Body of pancreas (tissue), 4 donors: ENCODE data around the gene CHST3. TPM values are rescaled to one million over a fixed set of nuclear protein-coding genes. Genes with fewer than 3 reads are reported as not detected.

Experiments
- ATAC-seq: fragments of 150-250 bp; one replicate; pipeline ENCODE4 v1.9.1; 2016
- DNase-seq, 4 donors: peaks; one replicate each; pipeline ENCODE4 v3.0.0-alpha.2; 2019
- H3K27ac ChIP-seq, 4 donors: fragments of 200-600 bp; sonication (generic); 1 replicate in 3 of 4; 2 replicates in 1 of 4; pipeline versions ENCODE4 v1.5.1 to v1.6.1; 2016 to 2019; ENCODE audit warnings: mild to moderate bottlenecking in 1 of 4, mixed read lengths in 1 of 4, moderate library complexity in 1 of 4
- H3K27me3 ChIP-seq, 2 donors: fragments of 200-600 bp; sonication (generic); one replicate each; pipeline ENCODE4 v1.6.0; 2016; ENCODE audit warnings: mild to moderate bottlenecking in 1 of 2
- H3K36me3 ChIP-seq, 2 donors: fragments of 200-600 bp; sonication (generic); replicated peaks in 1 of 2; 2 replicates each; pipeline ENCODE4 v1.5.1; 2016; ENCODE audit warnings: low read depth in 2 of 2; ENCODE audit not compliant: insufficient read depth in 1 of 2
- H3K4me1 ChIP-seq: fragments of 200-600 bp; sonication (generic); one replicate; pipeline ENCODE4 v1.6.0; 2016
- H3K4me3 ChIP-seq, 2 donors: fragments of 200-600 bp; sonication (generic); 1 replicate in 1 of 2; 2 replicates in 1 of 2; pipeline ENCODE4 v1.5.1; 2016 to 2019
- H3K9me3 ChIP-seq, 3 donors: fragments of 200-600 bp; sonication (generic); 1 replicate in 2 of 3; 2 replicates in 1 of 3; pipeline ENCODE4 v1.5.1; 2016
- CTCF ChIP-seq, 7 experiments: fragments of 450-650 bp in 4 of 7; fragments of 200-600 bp in 3 of 7; sonication (generic) in 3 of 7; IDR thresholded peaks; one replicate each; pipeline ENCODE4 v1.5.1; 2016 to 2019; ENCODE audit warnings: antibody characterized with exemption in 7 of 7
- POLR2A ChIP-seq, 3 donors: fragments of 450-650 bp; IDR thresholded peaks; one replicate each; pipeline ENCODE4 v1.6.1; 2016; ENCODE audit warnings: antibody characterized with exemption in 3 of 3, mild to moderate bottlenecking in 2 of 3
- WGBS, 2 donors: methylation state at CpG; one replicate each; pipeline ENCODE4 v1.1.5; 2017; 5-methylcytosine and 5-hydroxymethylcytosine counted together
- intact Hi-C: fragments of 100-400 bp; cut with DNase I; formaldehyde crosslinking; loops from one replicate; pipeline ENCODE4 v1.15.1; 2023
- total RNA-seq, 2 donors: library from RNA; depleted of rRNA; stranded (reverse); fragments of >200 nt; gene quantifications; one replicate each; pipeline ENCODE4 v1.1.0, GENCODE V29; 2016

Gene CHST3
- total RNA-seq, 2 donors from 2014 or later = 8.6 to 19.4 TPM

GRCh38 chr10:72011468-72011867, 47.3 kb downstream of the CHST3 start:
- Histone ChIP-seq H3K36me3 (no peaks in the 10 kb centered on the region), H3K4me3 (no peak overlapping the region), H3K9me3 (no peaks in the 10 kb centered on the region), H3K27ac (no peak overlapping the region), H3K27me3 (no peaks in the 10 kb centered on the region), H3K4me1 (peaks cover 7% of the 10 kb centered on the region)
- TF ChIP-seq POLR2A (IDR thresholded peaks at IDR 0.05) (no peak), CTCF (IDR thresholded peaks at IDR 0.05) (no peak)
- 80 to 81% methylated on average over 6 to 8 of the region's 8 CpGs for WGBS, 2 donors
- ATAC-seq = no peak
- intact Hi-C loops = no loop called here
- DNase-seq = no peak

DNA sequence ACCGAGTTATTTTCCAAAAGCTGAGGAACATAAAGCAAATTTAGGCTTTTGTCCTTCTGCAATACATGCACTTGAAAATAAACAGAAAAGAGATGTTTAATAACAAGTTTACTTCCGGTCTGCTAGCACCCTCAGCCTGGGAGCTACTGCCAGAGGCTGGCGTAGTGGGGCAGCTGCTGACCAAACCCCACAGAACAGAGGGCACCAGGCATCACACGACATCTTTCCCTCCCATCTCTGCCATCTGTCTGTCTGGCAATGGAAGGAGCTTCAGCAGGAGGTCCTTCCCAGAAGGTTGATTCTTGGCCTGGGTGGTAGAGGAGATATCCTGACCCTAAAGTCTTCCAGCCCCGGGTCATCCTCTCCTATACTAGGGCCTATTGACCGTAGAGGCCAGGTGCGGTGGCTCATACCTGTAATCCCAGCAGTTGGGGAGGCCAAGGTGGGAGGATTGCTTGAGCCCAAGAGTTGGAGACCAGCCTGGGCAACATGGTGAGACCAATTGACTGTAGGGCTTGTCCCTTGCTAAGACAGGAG, 47.8 kb downstream of the CHST3 start:
- 86 to 88% methylated on average over 7 of the region's 7 CpGs for WGBS, 2 donors
- no peak for ATAC-seq
- H3K27ac ChIP-seq = no peak overlapping the region
- H3K4me1 ChIP-seq = peaks cover 13% of the 10 kb centered on the region
- no peaks in the 10 kb centered on the region for H3K9me3 ChIP-seq
- no peak overlapping the region for H3K4me3 ChIP-seq
- no peaks in the 10 kb centered on the region for H3K27me3 ChIP-seq
- DNase-seq = no peak
- intact Hi-C loops = no loop called here
- no peaks in the 10 kb centered on the region for H3K36me3 ChIP-seq
- TF ChIP-seq POLR2A (IDR thresholded peaks at IDR 0.05) (no peak), CTCF (IDR thresholded peaks at IDR 0.05) (no peak)

- ATAC-seq = no peak
- intact Hi-C loops = no loop called here
- Histone ChIP-seq H3K36me3 (no peaks in the 10 kb centered on the region), H3K4me1 (peaks cover 18% of the 10 kb centered on the region), H3K9me3 (no peaks in the 10 kb centered on the region), H3K27ac (no peak overlapping the region), H3K4me3 (no peak overlapping the region), H3K27me3 (no peaks in the 10 kb centered on the region)
- no peak for TF ChIP-seq CTCF (IDR thresholded peaks at IDR 0.05)
- no peak for TF ChIP-seq POLR2A (IDR thresholded peaks at IDR 0.05)
- 71 to 86% methylated on average over 6 to 7 of the region's 7 CpGs for WGBS, 2 donors
- no peak for DNase-seq
Measured at GRCh38 chr10:72012796-72013195, 48.6 kb downstream of the CHST3 start.

DNA sequence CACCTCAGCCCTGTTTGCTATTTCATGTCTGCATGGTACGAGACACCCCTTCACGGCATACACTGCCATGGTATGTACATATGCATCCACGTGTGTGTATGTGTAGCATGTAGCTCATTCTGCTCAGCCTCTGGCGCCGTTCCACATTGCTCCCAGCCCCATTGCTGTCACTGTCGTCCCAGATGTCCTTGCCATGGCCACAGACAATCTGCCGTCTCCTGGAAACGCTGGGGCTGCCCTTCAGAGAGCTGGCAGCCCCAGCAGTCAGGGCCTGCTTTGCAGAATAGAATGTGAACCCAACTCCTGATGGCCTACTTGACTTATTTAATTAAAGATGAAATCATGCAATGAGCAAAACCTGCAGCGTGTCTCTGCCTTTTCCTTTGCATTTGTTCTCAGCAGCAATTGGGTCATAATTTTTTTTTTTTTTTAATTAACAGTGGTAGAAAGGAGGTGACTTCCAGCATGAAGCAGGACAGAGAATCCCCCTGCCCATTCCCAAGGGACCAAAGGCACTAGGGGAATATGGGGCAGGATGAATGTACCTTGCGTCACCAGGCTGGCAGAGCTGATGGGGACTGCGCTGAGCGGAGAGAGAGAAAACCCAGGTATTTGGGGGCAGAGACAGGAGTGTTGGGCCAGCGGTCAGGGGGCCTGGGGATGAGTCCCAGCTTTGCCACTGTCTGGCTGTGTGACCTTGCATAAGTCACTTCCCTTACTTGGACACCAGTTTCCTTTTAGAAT, 49.2 kb downstream of the CHST3 start:
- Histone ChIP-seq H3K4me3 (no peak overlapping the region), H3K4me1 (peaks cover 18% of the 10 kb centered on the region), H3K27me3 (no peaks in the 10 kb centered on the region), H3K27ac (no peak overlapping the region), H3K36me3 (no peaks in the 10 kb centered on the region), H3K9me3 (no peaks in the 10 kb centered on the region)
- TF ChIP-seq CTCF (IDR thresholded peaks at IDR 0.05) = no peak
- no peak for TF ChIP-seq POLR2A (IDR thresholded peaks at IDR 0.05)
- intact Hi-C loops = no loop called here
- no peak for ATAC-seq
- peak in 3 of 4 donors; percentile 56 to 65 (median 65) for DNase-seq
- 71 to 79% methylated on average over 13 of the region's 13 CpGs for WGBS, 2 donors

- Histone ChIP-seq H3K27me3 (no peaks in the 10 kb centered on the region), H3K4me3 (no peak overlapping the region), H3K36me3 (no peaks in the 10 kb centered on the region), H3K27ac (no peak overlapping the region), H3K4me1 (peaks cover 18% of the 10 kb centered on the region), H3K9me3 (no peaks in the 10 kb centered on the region)
- no peak for TF ChIP-seq POLR2A (IDR thresholded peaks at IDR 0.05)
- TF ChIP-seq CTCF (IDR thresholded peaks at IDR 0.05) = no peak
- intact Hi-C loops = no loop called here
- 79 to 85% methylated on average over 2 of the region's 2 CpGs for WGBS, 2 donors
- no peak for ATAC-seq
- no peak for DNase-seq
Measured at GRCh38 chr10:72014197-72014596, 50.0 kb downstream of the CHST3 start.
